NOMO-1 treated with dmso at 0.1 percent for 144 hours (cell line): Measurements from ENCODE around the gene C7orf57.
A peak's percentile ranks its signal among the peaks of the same experiment; 100 is the strongest.
"Not testable (repeated sequence)": the region's sequence is repeated elsewhere in the genome, so short reads cannot be mapped to it uniquely, and the experiment has no call there.

Source experiments
- DNase-seq: peaks from one replicate; lab custom pipeline; 2025; ENCODE audit not compliant: unreplicated experiment; lab: John Stamatoyannopoulos, UW

The C7orf57 gene

DNA sequence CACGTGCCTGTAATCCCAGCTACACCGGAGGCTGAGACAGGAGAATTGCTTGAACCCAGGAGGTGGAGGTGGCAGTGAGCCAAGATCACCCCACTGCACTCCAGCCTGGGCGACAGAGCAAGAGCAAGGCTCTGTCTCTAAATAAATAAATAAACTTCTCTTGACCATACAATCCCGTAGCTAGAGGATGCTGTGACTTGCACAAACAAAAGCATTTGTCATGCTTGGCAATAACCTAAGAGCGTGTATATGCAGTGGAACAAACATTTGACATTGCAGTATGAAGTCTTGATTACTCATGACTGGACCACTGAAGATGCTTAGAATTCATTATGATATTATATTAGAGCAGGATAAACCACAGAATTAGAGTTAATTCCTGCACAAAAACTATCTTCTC is 1.4 kb upstream of the C7orf57 start:
- no peak for DNase-seq

DNA sequence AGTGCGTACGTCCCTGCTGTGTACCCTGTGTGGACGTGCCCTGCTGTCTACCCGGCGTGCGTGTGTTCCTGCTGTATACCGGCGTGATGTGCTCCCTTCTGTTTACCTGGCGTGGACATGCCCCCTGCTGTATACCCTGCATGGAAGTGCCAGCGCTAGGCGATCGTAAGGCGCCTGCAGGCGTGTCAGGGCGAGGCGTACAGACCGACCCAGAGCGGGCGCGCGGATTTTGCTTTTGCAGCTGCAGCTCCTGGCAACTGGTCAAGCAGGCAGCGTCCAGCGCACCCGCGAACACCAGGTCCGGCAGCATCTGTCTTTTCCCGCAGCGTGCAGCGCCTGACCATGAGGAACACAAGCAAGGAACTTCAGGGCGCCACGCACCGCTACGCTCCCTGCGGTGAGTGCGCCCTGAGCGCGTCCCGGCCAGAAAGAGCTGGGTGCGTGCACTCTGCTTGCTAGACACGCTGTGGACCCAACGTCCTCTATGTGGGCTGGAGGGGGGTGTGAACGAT is 680 bp downstream of the C7orf57 start:
- DNase-seq = no peak

DNA sequence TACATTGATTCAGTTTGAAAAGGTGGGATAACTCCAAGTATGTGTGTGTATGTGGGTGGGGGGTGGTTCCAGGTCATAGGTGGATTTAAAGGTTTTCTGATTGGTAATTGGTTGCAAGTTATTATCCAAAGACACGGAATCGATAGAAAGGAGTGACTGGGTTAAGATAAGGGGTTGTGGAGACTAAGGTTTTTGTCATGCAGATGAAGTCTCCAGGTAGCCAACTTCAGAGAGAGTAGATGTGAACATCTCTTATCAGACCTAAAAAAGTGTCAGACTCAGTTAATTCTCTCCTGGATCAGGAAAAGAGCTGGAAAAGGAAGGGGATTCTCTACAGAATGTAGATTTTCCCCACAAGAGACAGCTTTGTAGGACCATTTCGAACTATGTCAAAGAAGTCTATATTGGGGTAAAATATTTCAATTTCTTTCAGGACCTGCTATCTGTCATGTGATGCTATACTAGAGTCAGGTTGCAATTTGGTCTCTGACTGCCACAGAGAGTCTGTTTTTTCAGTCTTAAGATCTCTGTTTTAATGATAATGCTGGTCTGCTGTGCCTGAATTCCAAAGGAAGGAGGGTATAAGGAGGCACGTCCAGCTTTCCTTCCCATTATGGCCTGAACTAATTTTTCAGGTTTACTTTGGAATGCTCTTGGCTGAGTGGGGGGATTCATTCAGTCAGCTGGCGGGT is 3.6 kb downstream of the C7orf57 start:
- DNase-seq = no peak

DNA sequence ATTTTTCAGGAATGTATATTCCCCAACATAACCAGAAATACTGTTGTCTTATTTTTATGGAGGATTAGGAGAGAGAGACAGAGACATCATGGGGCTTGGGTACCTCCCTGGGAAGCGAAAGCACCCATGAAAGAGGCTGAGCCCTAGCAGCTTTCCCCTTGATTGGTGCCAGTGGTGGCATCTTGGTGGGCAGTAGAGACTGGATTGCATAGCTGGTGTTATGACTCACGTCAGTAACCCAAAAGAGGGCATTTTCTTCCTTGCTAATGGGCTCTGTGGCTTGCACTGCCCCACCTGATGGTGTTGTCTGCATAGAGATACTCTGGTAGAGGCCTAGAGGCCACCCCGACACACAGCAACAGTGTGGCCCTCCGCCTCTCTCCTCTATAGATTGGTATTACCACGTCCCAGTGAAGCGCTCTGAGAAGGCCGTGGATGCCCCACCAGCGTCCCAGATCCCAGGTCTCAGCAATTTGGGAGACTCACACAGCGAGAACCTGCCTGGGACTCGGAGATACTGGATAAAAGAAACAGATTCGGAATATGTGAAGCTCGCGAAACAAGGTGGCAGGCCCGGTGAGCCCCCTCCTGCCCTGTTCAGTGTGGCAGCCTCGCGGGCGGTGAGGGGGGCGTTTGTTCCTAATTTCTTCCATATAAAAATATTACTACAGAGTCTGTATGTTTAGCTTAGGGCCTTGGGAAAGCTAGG is 5.8 kb downstream of the C7orf57 start:
- DNase-seq = no peak

DNA sequence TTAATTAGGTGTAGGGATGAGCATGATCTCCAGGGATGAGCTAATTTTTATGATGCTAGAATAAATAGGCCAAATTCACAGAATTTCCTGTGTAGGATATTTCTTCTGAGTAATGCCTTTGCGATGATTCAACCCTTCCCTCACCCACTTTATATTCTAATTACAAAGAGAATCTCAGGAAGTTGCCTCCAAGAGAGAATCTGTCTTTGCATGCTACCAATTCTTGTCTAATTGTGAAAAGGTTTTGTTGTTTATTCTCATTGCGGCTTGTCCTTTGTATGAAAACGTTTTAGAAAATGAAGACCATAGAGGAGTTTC is 6.3 kb downstream of the C7orf57 start:
- DNase-seq = no peak

DNA sequence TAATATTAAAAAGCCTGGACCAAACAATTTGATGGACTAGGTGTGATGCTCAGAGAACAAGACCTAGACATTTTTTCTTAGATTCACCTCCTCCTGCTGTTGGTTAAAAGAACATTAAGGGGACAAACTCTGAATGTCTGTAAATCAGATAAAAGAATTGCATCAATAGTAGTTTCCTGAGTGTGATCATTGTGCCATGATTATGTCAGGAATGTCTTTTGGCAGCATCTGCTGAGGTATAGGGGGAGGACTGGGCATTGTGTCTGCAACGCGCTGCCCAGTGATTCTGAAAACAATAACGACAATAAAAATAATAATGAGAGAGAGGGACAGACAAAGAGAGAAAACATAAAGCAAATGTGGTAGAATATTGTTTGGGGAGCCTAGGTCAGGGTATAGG is 6.9 kb downstream of the C7orf57 start:
- no peak for DNase-seq

DNA sequence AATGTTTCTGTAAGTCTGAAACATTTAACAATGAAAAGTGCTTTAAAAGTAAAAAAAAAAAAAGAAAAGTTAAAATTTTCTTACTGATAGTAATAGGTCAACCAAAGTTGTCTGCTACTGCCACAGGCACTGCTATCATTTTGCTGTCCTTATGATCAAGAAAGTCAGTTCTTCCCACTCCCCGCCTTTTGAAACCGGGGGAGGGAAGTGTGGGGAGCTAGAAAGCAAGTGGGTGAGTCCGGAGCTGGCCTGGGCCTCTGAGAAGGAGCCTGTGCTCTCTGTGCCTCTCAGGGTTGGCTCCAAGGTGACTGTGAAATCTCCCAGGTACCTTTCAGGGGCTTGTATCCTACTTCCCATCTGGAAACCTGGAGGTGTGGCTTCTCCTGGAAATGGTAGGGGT is 7.3 kb downstream of the C7orf57 start:
- DNase-seq = no peak

DNA sequence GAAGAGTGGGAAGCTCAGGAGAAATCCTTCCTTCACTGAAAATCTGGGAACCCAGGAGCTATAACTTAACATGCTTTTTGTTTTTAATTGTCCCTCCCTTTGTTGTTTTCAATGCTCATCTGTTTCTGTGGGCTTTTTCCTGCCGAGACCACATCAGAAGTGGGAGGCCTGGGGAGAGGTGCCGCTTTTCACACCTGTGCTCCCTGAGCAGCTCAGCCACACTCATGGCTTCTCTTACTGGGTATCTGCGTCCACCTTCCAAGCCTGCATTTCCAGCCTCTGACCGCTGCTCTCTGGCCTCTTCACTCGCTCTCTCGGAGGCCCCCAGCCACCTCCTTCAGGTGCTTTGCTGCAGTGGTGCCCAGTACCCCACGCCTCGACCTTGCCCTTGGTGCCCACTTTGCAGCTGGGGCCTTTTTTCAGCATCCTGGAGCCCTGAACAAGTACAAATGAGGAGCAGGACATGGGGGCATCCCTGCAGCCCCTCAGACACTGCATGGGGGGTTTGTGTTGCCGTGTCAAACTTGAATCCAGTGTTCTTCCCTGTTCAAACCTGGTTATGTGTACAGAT is 9.9 kb downstream of the C7orf57 start:
- no peak for DNase-seq

DNA sequence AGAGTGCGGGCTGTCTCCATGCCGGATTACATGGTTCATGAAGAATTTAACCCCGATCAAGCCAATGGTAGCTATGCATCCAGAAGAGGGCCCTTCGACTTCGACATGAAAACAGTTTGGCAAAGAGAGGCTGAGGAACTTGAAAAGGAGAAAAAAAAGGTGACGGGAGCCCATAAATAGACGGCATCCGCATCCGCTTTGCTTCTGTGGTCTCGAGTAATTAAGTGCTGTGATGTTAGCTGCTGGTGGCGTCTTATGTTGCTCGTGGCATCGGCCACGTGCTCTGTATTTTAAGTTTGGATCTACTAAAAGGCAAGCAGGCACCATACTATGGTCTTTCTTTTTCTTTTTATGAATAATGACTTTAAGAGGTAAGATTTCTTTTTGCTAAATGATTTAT is 11.1 kb downstream of the C7orf57 start:
- DNase-seq = peak; percentile 82

DNA sequence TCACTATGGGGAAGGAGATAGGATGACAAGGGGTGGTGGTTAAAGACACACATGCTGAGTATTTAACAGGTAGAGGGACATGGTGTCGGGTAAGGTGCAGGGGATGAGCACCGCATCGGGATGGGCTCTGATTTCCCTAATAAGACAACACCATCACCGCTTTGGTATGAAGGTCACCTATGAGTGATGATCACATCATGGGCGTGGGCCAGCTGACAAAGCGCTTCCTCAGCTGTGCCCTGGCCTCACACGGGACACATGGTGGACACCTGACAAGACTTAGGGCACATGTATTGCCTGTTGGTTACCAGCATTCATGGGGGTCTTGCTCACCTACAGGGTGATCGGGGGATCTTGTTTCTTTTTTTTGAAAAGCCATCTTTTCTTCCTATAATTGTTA is 12.8 kb downstream of the C7orf57 start:
- DNase-seq = no peak

DNA sequence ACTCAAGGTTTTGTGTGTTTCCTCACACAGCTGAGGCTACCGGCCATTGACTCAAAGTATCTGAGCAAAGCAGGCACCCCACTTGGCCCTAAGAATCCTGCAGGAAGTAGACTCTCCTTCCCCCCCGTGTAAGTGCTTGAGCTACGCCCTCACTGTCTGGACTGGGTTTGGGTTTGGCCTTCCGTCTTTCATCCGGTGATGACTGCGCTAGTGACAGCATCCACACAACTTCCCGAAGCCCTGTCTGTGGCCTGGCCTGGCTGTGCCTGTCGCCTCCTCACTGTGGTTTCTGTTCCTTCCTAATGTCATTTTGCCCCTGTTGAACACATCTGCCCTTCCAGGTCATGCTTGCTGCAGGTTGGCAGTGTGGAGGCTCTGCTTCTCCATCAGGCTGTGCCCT is 14.5 kb downstream of the C7orf57 start:
- DNase-seq = no peak

DNA sequence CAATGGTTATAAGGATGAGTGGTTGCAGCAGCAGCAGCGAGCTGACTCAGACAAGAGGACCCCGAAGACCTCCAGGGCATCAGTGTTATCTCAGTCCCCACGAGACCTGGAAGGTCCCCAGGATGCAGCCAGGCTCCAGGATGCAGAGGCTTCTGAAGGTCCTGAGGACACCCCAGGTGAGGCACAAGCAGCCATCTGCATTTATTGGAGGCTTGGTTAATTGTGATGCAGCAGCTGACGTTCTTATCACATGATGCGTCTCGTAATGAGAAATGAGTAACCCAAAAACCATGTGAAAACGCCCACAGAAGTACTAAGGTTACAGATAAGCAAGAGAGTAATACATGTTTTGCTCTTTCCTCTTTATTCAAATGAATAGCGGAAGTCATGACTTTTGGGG is 17.4 kb downstream of the C7orf57 start:
- DNase-seq = no peak

DNA sequence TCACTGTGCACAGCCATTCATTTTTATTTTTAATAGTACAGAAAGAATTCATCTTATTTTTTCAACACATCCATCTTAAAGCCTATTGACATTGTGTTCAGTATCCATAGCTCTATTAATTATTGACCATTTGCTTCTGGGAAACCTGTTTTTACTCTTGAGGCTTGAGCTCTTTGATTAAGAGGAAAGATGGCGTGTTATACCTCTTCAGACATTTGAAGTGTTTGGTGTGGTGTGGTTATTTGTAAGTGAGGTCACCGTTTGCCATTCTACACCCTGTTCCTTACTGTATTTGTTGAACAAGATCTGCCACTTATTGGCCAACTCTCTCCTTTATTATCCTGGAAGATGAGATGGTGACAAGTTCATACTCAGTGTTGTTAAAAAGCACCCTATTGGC is 18.4 kb downstream of the C7orf57 start:
- DNase-seq = no peak

DNA sequence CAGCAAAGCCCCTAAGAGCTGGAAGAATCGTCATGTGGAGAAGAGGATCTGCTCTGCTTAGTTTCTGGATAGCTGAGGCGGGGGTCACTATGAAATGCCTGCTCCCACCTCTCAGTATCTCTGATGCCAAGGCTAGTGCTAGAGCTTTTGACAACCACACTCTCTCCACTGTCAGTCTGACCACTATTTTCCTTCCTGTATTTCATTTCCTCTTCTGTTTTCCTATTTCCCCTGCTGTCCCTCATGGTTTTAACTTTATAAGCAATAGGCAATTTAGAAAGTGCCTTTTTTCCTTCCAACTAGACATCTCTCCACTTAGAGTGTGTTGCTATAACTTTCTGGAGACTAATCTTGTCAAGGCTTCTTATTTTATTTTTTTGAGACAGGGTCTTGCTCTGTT is 23.6 kb downstream of the C7orf57 start:
- DNase-seq = peak; percentile 21

DNA sequence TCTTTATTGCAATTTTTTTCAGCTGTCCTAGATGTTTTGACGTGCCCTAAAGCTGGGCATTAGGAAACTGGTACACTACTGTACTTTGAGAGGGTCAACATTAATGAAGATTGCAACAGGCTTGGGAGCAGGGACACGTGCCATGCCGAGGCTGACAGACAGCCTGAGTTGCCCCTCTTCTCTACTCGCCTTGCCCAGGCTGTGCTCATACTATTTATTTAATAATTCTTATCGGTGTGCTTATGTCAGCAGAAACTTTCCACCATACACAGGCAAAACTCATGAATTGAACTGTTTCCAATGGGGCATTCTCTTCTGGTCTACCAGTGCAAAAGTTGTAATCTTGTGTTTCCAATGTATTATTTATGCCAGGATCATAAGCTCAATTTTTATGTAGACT is 24.4 kb downstream of the C7orf57 start:
- no peak for DNase-seq

DNA sequence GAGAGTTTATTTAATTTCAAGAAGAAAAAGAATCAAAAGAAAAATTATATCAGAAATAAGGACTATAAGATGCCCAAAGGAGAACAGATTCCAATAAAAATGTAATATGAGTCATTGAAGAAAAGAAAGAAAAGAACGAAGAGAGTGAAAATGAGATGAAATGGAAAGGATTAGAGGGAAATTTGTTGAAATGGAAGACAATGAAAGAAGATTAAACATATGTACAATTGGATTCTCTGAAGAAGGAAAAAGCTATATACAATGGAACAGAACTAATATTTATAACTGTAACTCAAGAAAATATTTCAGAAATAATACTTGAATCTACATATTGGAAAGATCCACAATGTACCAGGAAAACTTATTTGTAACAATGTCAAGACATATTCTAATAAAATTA is 28.6 kb downstream of the C7orf57 start:
- no peak for DNase-seq

DNA sequence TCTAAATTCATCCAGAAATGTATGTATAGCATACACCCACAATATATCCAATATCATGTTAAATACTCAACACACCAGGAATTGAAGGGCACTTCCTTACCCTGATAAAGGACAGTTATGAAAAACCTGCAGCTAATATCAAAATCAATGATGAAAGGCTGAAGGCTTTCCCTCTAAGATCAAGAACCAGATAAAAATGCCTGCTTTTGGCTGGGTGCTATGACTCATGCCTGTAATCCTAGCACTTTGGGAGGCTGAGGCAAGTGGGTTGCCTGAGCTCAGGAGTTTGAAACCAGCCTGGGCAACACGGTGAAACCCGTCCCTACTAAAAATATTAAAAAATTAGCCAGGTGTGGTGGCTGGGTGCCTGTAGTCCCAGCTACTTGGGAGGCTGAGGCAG is 32.1 kb downstream of the C7orf57 start:
- no peak for DNase-seq

DNA sequence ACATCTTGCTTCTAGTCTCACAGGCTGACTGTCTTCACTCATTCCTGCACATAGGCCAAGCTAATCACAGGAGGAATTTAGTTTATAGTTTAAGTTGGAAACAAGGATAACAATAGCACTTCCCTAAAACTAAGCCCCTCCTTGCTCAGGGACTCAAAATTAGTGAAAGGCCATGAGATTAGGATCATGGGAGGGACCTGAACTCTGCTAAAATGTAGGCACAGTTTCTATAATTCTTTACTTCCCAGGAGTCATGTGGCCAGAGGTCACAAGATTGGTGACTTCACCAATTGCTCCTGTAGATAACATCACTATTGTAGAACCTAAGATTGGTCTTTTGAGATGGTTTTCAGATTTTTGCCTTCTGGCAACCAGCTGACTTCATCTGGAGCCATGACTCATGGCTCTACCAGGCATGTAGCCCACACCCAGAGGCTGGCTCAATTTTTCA is 38.9 kb downstream of the C7orf57 start:
- no peak for DNase-seq

DNA sequence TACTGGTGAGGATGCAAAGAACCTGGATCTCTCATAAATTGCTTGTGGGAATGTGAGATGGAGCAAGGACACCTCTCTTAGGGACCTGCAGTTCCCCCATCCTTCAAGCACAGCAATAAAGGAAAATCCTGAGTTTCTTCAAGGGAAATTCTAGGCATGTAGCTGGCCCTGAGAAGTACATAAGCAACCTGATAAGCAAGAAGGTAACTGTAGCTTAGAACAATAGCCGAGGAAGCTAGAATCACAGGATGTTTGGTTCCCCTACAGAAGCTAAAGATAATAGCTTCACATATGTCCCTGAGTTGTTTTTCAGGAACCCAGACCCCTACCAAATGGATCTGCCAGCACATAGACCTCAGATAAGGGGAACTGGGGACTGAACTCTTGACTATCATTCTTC is 42.1 kb downstream of the C7orf57 start:
- DNase-seq = no peak

DNA sequence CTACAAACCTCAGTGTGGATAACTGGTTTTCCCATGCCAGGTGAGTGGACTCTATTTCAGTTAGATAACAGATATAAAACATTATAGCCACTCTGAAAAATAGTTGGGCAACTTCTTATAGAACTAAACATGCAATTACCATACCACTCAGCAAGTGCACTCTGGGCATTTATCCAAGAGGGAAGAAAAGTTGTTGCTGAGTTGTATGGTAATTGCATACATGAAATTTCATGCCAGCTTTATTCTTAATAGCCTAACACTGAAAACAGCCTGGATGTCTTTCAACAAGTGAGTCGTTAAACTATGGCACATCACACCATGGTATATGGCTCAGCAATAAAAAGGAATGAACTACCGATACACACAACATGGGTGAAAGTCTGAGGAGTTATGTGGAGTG is 43.1 kb downstream of the C7orf57 start:
- no peak for DNase-seq

DNA sequence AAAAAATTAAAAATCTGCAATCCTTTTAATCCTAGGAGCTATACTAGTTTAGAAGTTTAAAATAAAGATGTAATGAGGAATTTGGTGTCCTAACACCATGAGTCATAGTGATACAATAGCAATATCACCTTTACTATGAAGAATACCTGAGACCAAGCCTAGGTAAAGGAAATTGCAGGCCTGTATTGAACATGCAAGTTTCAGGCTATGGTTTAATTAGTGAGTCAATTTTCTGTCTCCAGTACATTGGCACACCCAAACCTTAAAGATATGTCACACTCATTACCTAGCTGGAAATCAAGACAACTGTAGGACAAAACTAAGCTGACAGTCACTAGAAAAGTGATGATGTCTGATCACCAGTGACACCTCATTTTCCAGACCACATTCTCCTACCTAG is 47.0 kb downstream of the C7orf57 start:
- DNase-seq = not testable (repeated sequence)

DNA sequence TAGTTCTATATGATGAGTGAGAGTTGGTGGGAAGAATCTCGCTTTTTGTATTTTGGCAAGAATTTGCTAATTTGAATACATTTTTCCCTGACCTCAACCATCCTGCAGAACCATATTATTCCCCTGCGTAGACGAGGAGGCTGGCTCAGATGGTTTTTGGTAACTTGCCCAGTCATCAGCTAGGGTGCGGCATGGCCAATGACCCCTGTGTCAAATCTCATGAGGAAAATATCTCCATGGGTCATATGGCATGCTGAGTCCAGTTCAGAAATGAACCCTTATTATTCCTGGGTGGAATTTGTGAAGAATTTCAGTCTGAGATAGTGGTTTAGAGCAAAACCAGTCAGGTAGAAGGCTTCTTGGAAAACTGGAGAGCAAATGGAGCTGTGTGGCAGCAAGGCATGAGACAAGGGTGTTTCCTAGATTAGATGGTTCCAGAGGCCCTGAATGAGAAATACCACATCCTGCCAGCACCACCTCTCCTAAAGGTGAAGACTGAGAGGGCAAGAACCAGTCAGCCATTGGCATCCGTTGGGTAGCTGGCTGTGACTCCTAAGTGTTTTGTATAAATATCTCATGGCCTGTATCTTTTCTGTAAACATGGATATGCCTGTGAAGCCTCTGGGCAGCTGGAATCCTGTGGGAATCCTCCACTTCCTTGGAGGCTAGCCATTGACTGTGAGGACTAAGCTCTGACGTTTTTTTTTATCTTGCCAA is 47.9 kb downstream of the C7orf57 start:
- no peak for DNase-seq
